ENCODE measurements around the gene ATG13.

The ATG13 gene

DNA sequence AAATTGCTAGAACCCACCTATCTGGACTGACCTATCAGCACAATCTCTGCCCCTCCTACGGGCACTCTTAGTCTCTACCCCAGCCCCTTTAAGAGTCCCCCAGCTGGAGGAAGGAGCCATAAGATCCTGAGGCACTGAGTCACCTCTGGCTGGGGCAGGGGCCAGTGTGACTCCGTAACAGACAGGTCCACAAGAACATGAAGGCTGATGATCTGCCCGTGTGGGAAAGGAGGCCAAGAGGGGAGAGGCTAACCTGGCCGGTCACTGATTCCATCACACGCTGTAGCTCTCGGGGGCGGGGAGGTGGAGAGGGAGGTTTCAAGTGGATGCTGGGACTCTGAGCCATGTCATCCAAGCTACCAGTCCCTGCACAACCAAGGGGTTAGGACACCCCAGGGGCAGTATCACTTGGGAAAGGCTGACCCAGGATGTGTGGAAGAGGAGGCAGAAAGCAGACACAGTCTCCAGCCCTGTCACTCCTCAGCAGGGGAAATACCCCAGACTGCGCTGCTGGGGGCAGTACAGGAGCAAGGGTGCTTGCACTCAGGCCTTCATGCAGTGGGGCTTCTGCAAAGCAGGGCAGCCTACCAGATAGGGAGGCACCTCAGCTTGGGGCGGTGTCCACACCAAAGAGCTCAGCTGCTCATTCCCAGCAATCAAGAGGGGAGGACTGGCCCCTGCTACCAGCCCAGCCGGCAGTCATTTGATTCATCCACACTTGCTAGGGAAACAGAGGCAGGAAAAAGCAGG, 60.8 kb downstream of the ATG13 start:
- DNase-seq (ENCODE audit: low read depth in 2 of 2): peak in 1 of 2 donors; percentile 41
- TF ChIP-seq, protein P1, sequence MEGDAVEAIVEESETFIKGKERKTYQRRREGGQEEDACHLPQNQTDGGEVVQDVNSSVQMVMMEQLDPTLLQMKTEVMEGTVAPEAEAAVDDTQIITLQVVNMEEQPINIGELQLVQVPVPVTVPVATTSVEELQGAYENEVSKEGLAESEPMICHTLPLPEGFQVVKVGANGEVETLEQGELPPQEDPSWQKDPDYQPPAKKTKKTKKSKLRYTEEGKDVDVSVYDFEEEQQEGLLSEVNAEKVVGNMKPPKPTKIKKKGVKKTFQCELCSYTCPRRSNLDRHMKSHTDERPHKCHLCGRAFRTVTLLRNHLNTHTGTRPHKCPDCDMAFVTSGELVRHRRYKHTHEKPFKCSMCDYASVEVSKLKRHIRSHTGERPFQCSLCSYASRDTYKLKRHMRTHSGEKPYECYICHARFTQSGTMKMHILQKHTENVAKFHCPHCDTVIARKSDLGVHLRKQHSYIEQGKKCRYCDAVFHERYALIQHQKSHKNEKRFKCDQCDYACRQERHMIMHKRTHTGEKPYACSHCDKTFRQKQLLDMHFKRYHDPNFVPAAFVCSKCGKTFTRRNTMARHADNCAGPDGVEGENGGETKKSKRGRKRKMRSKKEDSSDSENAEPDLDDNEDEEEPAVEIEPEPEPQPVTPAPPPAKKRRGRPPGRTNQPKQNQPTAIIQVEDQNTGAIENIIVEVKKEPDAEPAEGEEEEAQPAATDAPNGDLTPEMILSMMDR (IDR thresholded peaks at IDR 0.05; ENCODE audit: low read depth, low read length): no peak
- no peak overlapping the region for H3K4me3 ChIP-seq (replicated peaks in 1 of 2; ENCODE audit: low read depth in 2 of 2, low read length in 2 of 2)

DNA sequence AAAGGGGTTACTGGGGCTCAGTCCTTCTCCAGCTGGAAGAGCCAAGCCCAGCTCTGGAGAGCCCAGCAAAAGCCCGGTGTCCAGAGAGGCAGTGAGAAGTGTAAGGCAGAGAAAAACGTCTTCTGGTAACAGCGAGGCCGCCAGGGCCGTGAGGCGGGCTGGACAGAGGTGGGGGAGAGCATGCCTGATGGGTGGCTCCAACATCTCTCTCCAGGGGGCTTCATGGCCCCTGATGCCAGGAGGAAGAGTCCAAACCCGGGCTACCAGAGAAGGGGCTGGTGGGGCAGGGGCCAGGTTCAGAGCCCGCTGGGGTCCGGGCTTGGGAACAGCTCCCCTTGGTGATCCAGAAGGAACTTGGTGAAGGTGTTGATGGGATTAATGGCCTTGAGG, 61.4 kb downstream of the ATG13 start:
- TF ChIP-seq, protein P1 (IDR thresholded peaks at IDR 0.05; ENCODE audit: low read depth, low read length): no peak
- DNase-seq (ENCODE audit: low read depth in 2 of 2): no peak
- H3K4me3 ChIP-seq (replicated peaks in 1 of 2; ENCODE audit: low read depth in 2 of 2, low read length in 2 of 2): no peak overlapping the region

DNA sequence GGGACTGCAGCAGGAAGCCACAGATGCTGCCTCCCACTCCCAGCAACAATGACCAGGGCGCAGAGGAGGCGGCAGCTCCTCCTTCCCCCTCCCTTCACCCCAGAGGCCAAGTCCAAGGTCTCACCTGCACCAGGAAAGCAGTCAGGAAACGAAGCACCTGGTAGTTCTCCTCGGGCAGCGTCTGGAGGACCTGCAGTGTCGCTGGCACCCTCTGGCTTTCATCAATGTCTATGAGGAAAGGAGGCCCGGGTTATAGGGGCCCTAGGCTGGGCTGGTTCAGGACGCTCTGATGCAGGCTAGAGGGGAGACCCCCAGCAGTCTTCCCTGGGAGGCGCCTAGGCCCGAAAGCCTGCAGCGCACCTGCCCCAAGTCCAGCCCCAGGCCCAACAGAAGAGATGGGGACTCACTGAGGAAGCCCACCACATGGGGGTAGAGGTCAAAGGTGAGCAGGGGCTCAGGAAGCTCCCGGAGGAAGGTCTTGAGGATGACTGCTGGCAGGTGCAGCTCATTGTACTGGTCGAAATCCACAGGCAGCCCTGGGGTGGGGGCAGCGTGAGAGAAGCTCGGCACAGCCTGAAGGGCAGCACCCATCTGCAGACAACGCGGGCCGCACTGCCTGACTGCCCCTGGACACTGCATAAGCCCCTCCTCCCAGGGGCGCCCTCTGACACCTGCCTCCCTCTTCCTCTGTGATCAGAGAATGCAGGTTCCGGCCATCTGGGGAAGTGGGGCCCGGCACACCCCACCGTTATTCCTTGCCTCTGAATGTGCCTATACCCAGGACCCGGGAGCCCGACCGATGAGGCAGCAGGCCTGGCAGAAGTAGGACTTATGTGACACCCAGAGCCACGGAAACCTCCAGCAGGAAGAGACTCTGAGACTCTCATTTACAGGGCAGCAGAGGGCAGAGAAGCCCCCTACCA, 62.1 kb downstream of the ATG13 start:
- H3K4me3 ChIP-seq (replicated peaks in 1 of 2; ENCODE audit: low read depth in 2 of 2, low read length in 2 of 2): no peak overlapping the region
- DNase-seq (ENCODE audit: low read depth in 2 of 2): no peak
- TF ChIP-seq, protein P1 (IDR thresholded peaks at IDR 0.05; ENCODE audit: low read depth, low read length): no peak

DNA sequence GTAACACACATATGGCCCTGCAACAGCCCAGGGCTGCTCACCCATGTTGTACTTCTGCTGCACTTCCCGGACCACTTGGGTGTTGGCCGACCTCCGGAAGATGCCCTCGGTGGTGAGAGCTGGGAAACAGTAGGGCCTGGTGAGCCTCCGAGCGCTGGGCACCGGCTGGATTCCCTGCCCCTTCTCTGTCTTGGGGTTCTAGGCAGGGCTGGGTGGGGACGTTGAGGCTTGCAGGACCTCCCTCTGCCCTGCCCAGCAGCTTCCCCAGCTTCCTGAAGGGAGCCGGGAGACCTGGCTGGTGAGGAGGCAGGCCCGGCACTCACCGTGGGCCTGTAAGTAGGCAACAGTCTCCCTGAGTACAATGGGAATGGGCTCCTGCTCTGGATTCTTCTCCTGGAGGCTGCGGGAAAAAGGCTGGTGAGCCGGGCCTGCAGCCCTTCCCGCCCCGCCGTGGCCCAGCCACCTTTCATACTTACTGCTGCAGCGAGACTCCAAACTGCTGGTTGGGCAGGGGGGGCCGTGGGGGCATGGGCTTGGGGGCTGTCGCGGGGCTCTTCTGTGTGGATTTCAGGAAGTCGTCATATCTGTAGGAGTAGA, 62.9 kb downstream of the ATG13 start:
- DNase-seq (ENCODE audit: low read depth in 2 of 2): no peak
- TF ChIP-seq, protein P1 (IDR thresholded peaks at IDR 0.05; ENCODE audit: low read depth, low read length): no peak
- no peak overlapping the region for H3K4me3 ChIP-seq (replicated peaks in 1 of 2; ENCODE audit: low read depth in 2 of 2, low read length in 2 of 2)

DNA sequence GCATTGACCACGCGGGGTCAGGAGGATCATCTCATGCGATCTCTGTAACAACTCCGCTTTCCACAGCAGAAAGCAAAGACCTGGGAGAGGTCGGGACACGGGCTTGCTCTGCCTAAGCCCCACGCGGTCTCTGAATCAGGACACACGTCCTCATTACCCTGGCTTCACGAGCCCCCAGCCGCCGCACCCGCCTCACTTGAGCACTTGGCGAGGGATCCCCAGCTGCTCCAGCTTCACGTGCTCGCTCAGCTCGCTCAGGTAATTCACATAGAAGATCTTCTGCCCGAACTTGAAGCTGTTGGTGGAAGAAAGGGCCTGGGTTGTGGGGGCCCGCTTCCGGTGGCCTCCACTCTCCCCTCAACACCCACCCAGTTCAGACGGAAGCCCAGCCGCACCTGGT, 63.5 kb downstream of the ATG13 start:
- no peak overlapping the region for H3K4me3 ChIP-seq (replicated peaks in 1 of 2; ENCODE audit: low read depth in 2 of 2, low read length in 2 of 2)
- no peak for DNase-seq (ENCODE audit: low read depth in 2 of 2)
- TF ChIP-seq, protein P1 (IDR thresholded peaks at IDR 0.05; ENCODE audit: low read depth, low read length): no peak

DNA sequence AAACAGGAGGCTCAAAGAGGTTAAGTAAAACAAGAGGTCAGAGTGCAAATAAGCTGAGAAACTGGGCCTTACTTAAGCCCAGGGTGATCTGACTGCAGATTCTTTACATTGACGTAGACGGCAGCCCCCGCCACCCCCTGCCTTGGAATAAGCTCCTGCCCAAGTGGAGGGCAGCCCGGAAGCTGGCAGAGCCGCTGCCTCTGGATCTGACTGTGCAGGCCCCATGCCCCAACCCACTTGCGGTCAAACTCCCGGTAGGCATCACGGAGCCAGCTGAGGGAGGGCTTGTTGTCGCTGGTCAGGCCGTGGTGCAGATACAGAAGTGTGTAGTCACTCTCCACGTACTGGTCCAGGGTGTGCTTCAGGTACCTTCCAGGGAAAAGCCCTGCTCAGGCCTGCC, 64.5 kb downstream of the ATG13 start:
- DNase-seq (ENCODE audit: low read depth in 2 of 2): no peak
- TF ChIP-seq, protein P1 (IDR thresholded peaks at IDR 0.05; ENCODE audit: low read depth, low read length): no peak
- no peak overlapping the region for H3K4me3 ChIP-seq (replicated peaks in 1 of 2; ENCODE audit: low read depth in 2 of 2, low read length in 2 of 2)

Measured in cardiac fibroblast (primary cell).